Inflammatory macrophage (primary cell): Measurements from ENCODE around the gene ATAD1.
"Not testable (repeated sequence)": the region's sequence is repeated elsewhere in the genome, so short reads cannot be mapped to it uniquely, and the experiment has no call there.

ENCODE experiments used
- DNase-seq, 2 donors: peaks; one replicate each; pipeline ENCODE4 v3.0.0-alpha.2; 2020 to 2022

Gene ATAD1

GRCh38 chr10:87801813-87802435, 16.1 kb downstream of the ATAD1 start:
- DNase-seq: not testable (repeated sequence)

- no peak for DNase-seq
Observed at GRCh38 chr10:87799860-87800259, 18.2 kb downstream of the ATAD1 start.

GRCh38 chr10:87798082-87798481, 19.9 kb downstream of the ATAD1 start:
- no peak for DNase-seq

GRCh38 chr10:87794285-87794684, 23.7 kb downstream of the ATAD1 start:
- no peak for DNase-seq

- no peak for DNase-seq
Observed at GRCh38 chr10:87790185-87790584, 27.8 kb downstream of the ATAD1 start.

- no peak for DNase-seq
Observed at GRCh38 chr10:87786421-87786820, 31.6 kb downstream of the ATAD1 start.

- no peak for DNase-seq
Observed at GRCh38 chr10:87782721-87783120, 35.3 kb downstream of the ATAD1 start.

- DNase-seq: no peak
Observed at GRCh38 chr10:87781545-87781944, 36.5 kb downstream of the ATAD1 start.

- no peak for DNase-seq
Observed at GRCh38 chr10:87776328-87776727, 41.7 kb downstream of the ATAD1 start.

- peak in 1 of 2 donors; percentile 56 for DNase-seq
Observed at GRCh38 chr10:87775766-87776165, 42.3 kb downstream of the ATAD1 start.

- DNase-seq: peak; percentile 11 to 61
Observed at GRCh38 chr10:87771871-87772500, 46.0 kb downstream of the ATAD1 start.

- no peak for DNase-seq
Observed at GRCh38 chr10:87767253-87767652, 50.8 kb downstream of the ATAD1 start.

GRCh38 chr10:87765666-87766376, 52.2 kb downstream of the ATAD1 start:
- DNase-seq: no peak

GRCh38 chr10:87764072-87764934, 53.7 kb downstream of the ATAD1 start:
- DNase-seq: no peak

- no peak for DNase-seq
Observed at GRCh38 chr10:87763086-87763861, 54.8 kb downstream of the ATAD1 start.

GRCh38 chr10:87761892-87762291, 56.1 kb downstream of the ATAD1 start:
- DNase-seq: peak; percentile 50 to 66

GRCh38 chr10:87761153-87761552, 56.9 kb downstream of the ATAD1 start:
- no peak for DNase-seq

- peak; percentile 86 to 88 for DNase-seq
Observed at GRCh38 chr10:87760195-87760905, 57.7 kb downstream of the ATAD1 start.

GRCh38 chr10:87759551-87759950, 58.5 kb downstream of the ATAD1 start:
- DNase-seq: peak in 1 of 2 donors; percentile 10

GRCh38 chr10:87757685-87758084, 60.3 kb downstream of the ATAD1 start:
- no peak for DNase-seq
